PC-9 (cell line): Measurements from ENCODE around the gene PTPRM. TPM values are rescaled to one million over a fixed set of nuclear protein-coding genes. Genes with fewer than 3 reads are reported as not detected.

Source experiments
- BruUV-seq: library from RNA; stranded (reverse); fragments of 400-500 nt; replicated peaks from 2 replicates; lab custom pipeline; 2021; lab: Mats Ljungman, UMichigan
- CTCF ChIA-PET: fragments of 300-600 bp; sonication (Branson Sonifier 250); formaldehyde crosslinking; loops from one replicate; lab custom pipeline; 2022; ENCODE audit warnings: antibody characterized with exemption; lab: Charles Lee
- POLR2A ChIA-PET: fragments of 300-600 bp; sonication (Branson Sonifier 250); formaldehyde crosslinking; loops from one replicate; lab custom pipeline; 2022; ENCODE audit warnings: antibody characterized with exemption; ENCODE audit not compliant: unreplicated experiment; lab: Charles Lee
- DNase-seq, 2 experiments: peaks; one replicate each; pipeline versions ENCODE4 v3.0.0 to v3.0.0-alpha.2; 2015 to 2022; ENCODE audit warnings: mixed read lengths in 1 of 2
- H2AFZ ChIP-seq: fragments of 200-600 bp; sonication (generic); 2 replicates; pipeline ENCODE4 v1.8.1; 2017; ENCODE audit warnings: antibody characterized with exemption
- H3F3A ChIP-seq: fragments of 200-600 bp; sonication (generic); 2 replicates; pipeline ENCODE4 v1.8.1; 2017; ENCODE audit warnings: antibody characterized with exemption, mild to moderate bottlenecking, low read depth; ENCODE audit not compliant: insufficient read depth
- H3K27ac ChIP-seq: fragments of 200-600 bp; sonication (generic); 2 replicates; pipeline ENCODE4 v1.6.1; 2016; ENCODE audit warnings: mixed run types
- H3K27me3 ChIP-seq: fragments of 200-600 bp; sonication (generic); 2 replicates; pipeline ENCODE4 v1.6.1; 2016; ENCODE audit warnings: low read depth, mixed run types; ENCODE audit not compliant: insufficient read depth
- H3K36me3 ChIP-seq: fragments of 200-600 bp; sonication (generic); 2 replicates; pipeline ENCODE4 v1.6.1; 2016; ENCODE audit warnings: low read depth, mixed run types
- H3K4me1 ChIP-seq: fragments of 200-600 bp; sonication (generic); replicated peaks from 2 replicates; pipeline ENCODE4 v1.6.1; 2016; ENCODE audit warnings: mixed run types; ENCODE audit not compliant: insufficient read depth
- H3K4me2 ChIP-seq: fragments of 200-600 bp; sonication (generic); 2 replicates; pipeline ENCODE4 v1.6.1; 2017; ENCODE audit warnings: mixed run types
- H3K4me3 ChIP-seq: fragments of 200-600 bp; sonication (generic); 2 replicates; pipeline ENCODE4 v1.6.1; 2016; ENCODE audit warnings: mixed run types
- H3K79me2 ChIP-seq: fragments of 200-600 bp; sonication (generic); 2 replicates; pipeline ENCODE4 v1.6.1; 2017; ENCODE audit warnings: low read depth, mixed run types
- H3K9me2 ChIP-seq: fragments of 200-600 bp; sonication (generic); 2 replicates; pipeline ENCODE4 v1.8.1; 2017; ENCODE audit warnings: mild to moderate bottlenecking; ENCODE audit not compliant: insufficient read depth
- H3K9me3 ChIP-seq: fragments of 200-600 bp; sonication (generic); 2 replicates; pipeline ENCODE4 v1.8.1; 2016; ENCODE audit warnings: low read depth; ENCODE audit not compliant: insufficient read depth
- H4K20me1 ChIP-seq: fragments of 200-600 bp; sonication (generic); 2 replicates; pipeline ENCODE4 v1.8.1; 2017; ENCODE audit not compliant: insufficient read depth
- CTCF ChIP-seq: fragments of 200-600 bp; sonication (generic); conservative IDR thresholded peaks from 2 replicates; pipeline ENCODE4 v1.6.1; 2017; ENCODE audit warnings: mixed run types, antibody characterized with exemption, mild to moderate bottlenecking, moderate library complexity
- EZH2 ChIP-seq: fragments of 200-600 bp; sonication (generic); IDR thresholded peaks from 2 replicates; pipeline ENCODE4 v1.8.0; 2017; ENCODE audit warnings: antibody characterized with exemption, low read depth
- intact Hi-C: fragments of 100-400 bp; cut with micrococcal nuclease; formaldehyde crosslinking; loops from one replicate; pipeline ENCODE4 v1.10.0; 2022; ENCODE audit not compliant: unreplicated experiment
- total RNA-seq: library from RNA; stranded (reverse); gene quantifications from 2 replicates; pipeline ENCODE4 v1.2.3, GENCODE V29; 2021

PTPRM gene
- total RNA-seq, 1 experiment from 2014 or later: 32.5 TPM

- intact Hi-C loops: no loop called here
- no peaks in the 10 kb centered on the region for H3F3A ChIP-seq
Measured at GRCh38 chr18:7784171-7784570, 217.1 kb downstream of the PTPRM start.

GRCh38 chr18:7786569-7786968 lies 219.5 kb downstream of the PTPRM start:
- intact Hi-C loops: no loop called here
- H3K9me2 ChIP-seq: peaks cover 3% of the 10 kb centered on the region; the same call in 1 of the 2 replicates
- no TSS peak for BruUV-seq
- H3K4me3 ChIP-seq: no peak overlapping the region
- H3K36me3 ChIP-seq: no peaks in the 10 kb centered on the region
- H3K79me2 ChIP-seq: no peaks in the 10 kb centered on the region
- H3K4me1 ChIP-seq: no peaks in the 10 kb centered on the region
- H3K9me3 ChIP-seq: no peaks in the 10 kb centered on the region
- no peak for DNase-seq
- TF ChIP-seq EZH2: no peak
- TF ChIP-seq CTCF: no peak
- POLR2A ChIA-PET: no interaction called here
- no peak overlapping the region for H3K4me2 ChIP-seq
- H3K27ac ChIP-seq: no peak overlapping the region
- CTCF ChIA-PET: no interaction called here
- H3F3A ChIP-seq: no peaks in the 10 kb centered on the region
- H4K20me1 ChIP-seq: no peaks in the 10 kb centered on the region
- H2AFZ ChIP-seq: no peak overlapping the region
- H3K27me3 ChIP-seq: no peaks in the 10 kb centered on the region

More at GRCh38 chr18:7784171-7784570, 217.1 kb downstream of the PTPRM start:
- H3K4me2 ChIP-seq: no peak overlapping the region
- H3K4me1 ChIP-seq: no peaks in the 10 kb centered on the region
- H2AFZ ChIP-seq: no peak overlapping the region
- BruUV-seq: no TSS peak
- no peaks in the 10 kb centered on the region for H3K27me3 ChIP-seq
- no peak for TF ChIP-seq EZH2
- no peak for TF ChIP-seq CTCF
- H3K36me3 ChIP-seq: no peaks in the 10 kb centered on the region
- no peaks in the 10 kb centered on the region for H4K20me1 ChIP-seq
- ChIA-PET POLR2A (interaction anchor here (0.5 kb wide), 1 partner anchor 57 kb away, joined by 3 read pairs; no protein-coding TSS in a partner anchor), CTCF (no interaction called here)
- no peaks in the 10 kb centered on the region for H3K79me2 ChIP-seq
- no peak overlapping the region for H3K4me3 ChIP-seq
- H3K27ac ChIP-seq: no peak overlapping the region
- no peaks in the 10 kb centered on the region for H3K9me3 ChIP-seq
- no peaks in the 10 kb centered on the region for H3K9me2 ChIP-seq
- DNase-seq: peak in 1 of 2 experiments; percentile 17

- intact Hi-C loops: no loop called here
- TF ChIP-seq EZH2 (no peak), CTCF (no peak)
- Histone ChIP-seq H3K4me1 (no peaks in the 10 kb centered on the region), H3K4me2 (no peak overlapping the region), H3K36me3 (no peaks in the 10 kb centered on the region), H3K27ac (no peak overlapping the region), H3K9me3 (no peaks in the 10 kb centered on the region), H3K79me2 (no peaks in the 10 kb centered on the region), H3F3A (no peaks in the 10 kb centered on the region), H3K9me2 (peaks cover 3% of the 10 kb centered on the region; the same call in 1 of the 2 replicates), H2AFZ (no peak overlapping the region), H4K20me1 (no peaks in the 10 kb centered on the region), H3K27me3 (no peaks in the 10 kb centered on the region), H3K4me3 (no peak overlapping the region)
- DNase-seq: no peak
- ChIA-PET POLR2A (no interaction called here), CTCF (no interaction called here)
- no TSS peak for BruUV-seq
Measured at GRCh38 chr18:7787339-7787738, 220.2 kb downstream of the PTPRM start.
